OCI-LY7 (cell line): ENCODE data around the gene TGFBR2. TPM values are rescaled to one million over a fixed set of nuclear protein-coding genes. Genes with fewer than 3 reads are reported as not detected.

Source experiments
- BruUV-seq: library from RNA; stranded (reverse); fragments of 400-500 nt; replicated peaks from 2 replicates; lab custom pipeline; 2021; lab: Mats Ljungman, UMichigan
- CTCF ChIA-PET: fragments of 300-600 bp; sonication (Branson Sonifier 250); formaldehyde crosslinking; loops from one replicate; lab custom pipeline; 2022; ENCODE audit warnings: antibody characterized with exemption; ENCODE audit not compliant: unreplicated experiment; lab: Charles Lee
- POLR2A ChIA-PET: fragments of 300-600 bp; sonication (Branson Sonifier 250); formaldehyde crosslinking; loops from one replicate; lab custom pipeline; 2022; ENCODE audit warnings: antibody characterized with exemption; lab: Charles Lee
- DNase-seq: peaks from one replicate; pipeline ENCODE4 v3.0.0-alpha.2; 2015; ENCODE audit warnings: low spot score
- H2AFZ ChIP-seq: fragments of 200-600 bp; sonication (generic), shearing (Covaris generic); 2 replicates; pipeline ENCODE4 v1.6.1; 2014; ENCODE audit warnings: mild to moderate bottlenecking, antibody characterized with exemption, low read length, moderate library complexity
- H3K27ac ChIP-seq: fragments of 200-600 bp; sonication (generic); 2 replicates; pipeline ENCODE4 v1.5.1; 2014; ENCODE audit warnings: mixed run types, low read depth, mild to moderate bottlenecking, moderate library complexity, low read length, inconsistent platforms; ENCODE audit not compliant: poor library complexity, severe bottlenecking
- H3K36me3 ChIP-seq: fragments of 200-600 bp; sonication (generic); 2 replicates; pipeline ENCODE4 v1.6.1; 2014; ENCODE audit warnings: mild to moderate bottlenecking, antibody characterized with exemption, low read length, moderate library complexity, mixed read lengths; ENCODE audit not compliant: insufficient read depth
- H3K4me1 ChIP-seq: fragments of 200-600 bp; sonication (generic); 2 replicates; pipeline ENCODE4 v1.5.1; 2014; ENCODE audit warnings: mild to moderate bottlenecking, low read length; ENCODE audit not compliant: insufficient read depth, poor library complexity, severe bottlenecking
- H3K4me2 ChIP-seq: fragments of 200-600 bp; sonication (generic); 2 replicates; pipeline ENCODE4 v1.6.1; 2014; ENCODE audit warnings: mild to moderate bottlenecking, low read length
- H3K4me3 ChIP-seq: fragments of 200-600 bp; sonication (generic); 2 replicates; pipeline ENCODE4 v1.5.1; 2014; ENCODE audit warnings: mild to moderate bottlenecking, low read depth, low read length; ENCODE audit not compliant: poor library complexity, severe bottlenecking
- H3K79me2 ChIP-seq: fragments of 200-600 bp; sonication (generic); 2 replicates; pipeline ENCODE4 v1.6.1; 2016; ENCODE audit warnings: low read depth, mild to moderate bottlenecking, low read length, moderate library complexity, mixed read lengths; ENCODE audit not compliant: insufficient read depth
- H3K9me2 ChIP-seq: fragments of 200-600 bp; sonication (generic); 2 replicates; pipeline ENCODE4 v1.6.1; 2016; ENCODE audit warnings: mild to moderate bottlenecking, low read length, mixed read lengths; ENCODE audit not compliant: insufficient read depth
- H3K9me3 ChIP-seq: fragments of 200-600 bp; sonication (generic); 2 replicates; pipeline ENCODE4 v1.6.1; 2014; ENCODE audit warnings: mild to moderate bottlenecking, mixed run types, low read length, mixed read lengths
- H4K20me1 ChIP-seq: fragments of 200-600 bp; sonication (generic); 2 replicates; pipeline ENCODE4 v1.6.1; 2014; ENCODE audit warnings: mild to moderate bottlenecking, antibody characterized with exemption, low read length, moderate library complexity, mixed read lengths; ENCODE audit not compliant: insufficient read depth
- EZH2phosphoT487 ChIP-seq: fragments of 200-600 bp; sonication (generic); IDR thresholded peaks from 2 replicates; pipeline ENCODE4 v1.6.1; 2018; ENCODE audit warnings: low read depth, borderline replicate concordance, mild to moderate bottlenecking, mixed run types, antibody characterized with exemption, low read length, moderate library complexity, mixed read lengths
- intact Hi-C: fragments of 100-400 bp; cut with micrococcal nuclease; formaldehyde crosslinking; loops from one replicate; pipeline ENCODE4 v1.10.0; 2022; ENCODE audit not compliant: unreplicated experiment
- total RNA-seq, 2 experiments: library from RNA; depleted of rRNA in 1 of 2; stranded (reverse); fragments of >200 nt in 1 of 2; shearing (Covaris generic) in 1 of 2; gene quantifications; 2 replicates each; pipeline ENCODE4 v1.2.3, GENCODE V29; 2014 to 2022
- TF ChIP-seq, protein P1 (sequence below): fragments of 200-600 bp; sonication (generic); conservative IDR thresholded peaks from 2 replicates; pipeline ENCODE4 v1.5.1; 2014; ENCODE audit warnings: mild to moderate bottlenecking, antibody characterized with exemption, low read length, moderate library complexity, mixed read lengths

TGFBR2 gene
- total RNA-seq, 2 experiments from 2014 or later: 25.2 to 28.1 TPM

DNA sequence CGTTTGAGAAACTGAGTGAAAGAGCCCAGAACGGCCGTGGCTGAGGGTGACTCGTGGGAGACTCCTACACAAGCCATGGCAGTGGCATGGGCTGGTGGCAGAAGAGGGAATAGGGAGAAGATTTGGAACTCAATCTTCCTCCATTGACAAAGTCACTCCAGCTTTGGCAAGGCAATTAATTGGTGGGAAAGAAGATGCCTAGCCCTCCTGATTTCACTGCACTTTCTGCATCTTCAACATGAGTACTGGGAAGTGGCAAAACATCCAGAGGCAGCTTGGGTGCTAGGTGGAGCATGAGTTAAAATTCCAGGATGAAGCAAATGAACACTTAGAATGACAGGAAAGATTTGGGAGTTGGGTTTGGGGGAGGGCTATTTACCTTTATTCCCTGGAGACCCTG lies 1.4 kb upstream of the TGFBR2 start:
- H4K20me1 ChIP-seq: no peaks in the 10 kb centered on the region
- peaks cover 65% of the 10 kb centered on the region for H3K4me1 ChIP-seq
- H3K4me2 ChIP-seq: peak overlapping the region; percentile 76
- intact Hi-C loops: loop anchor here (5.0 to 10.0 kb wide), 4 partner anchors 620 to 1830 kb away; partner anchors contain the start of gene STT3B
- H3K27ac ChIP-seq: peak overlapping the region; percentile 93
- CTCF ChIA-PET: no interaction called here
- no TSS peak for BruUV-seq
- no peaks in the 10 kb centered on the region for H3K36me3 ChIP-seq
- no peak for TF ChIP-seq EZH2phosphoT487
- TF ChIP-seq, protein P1, sequence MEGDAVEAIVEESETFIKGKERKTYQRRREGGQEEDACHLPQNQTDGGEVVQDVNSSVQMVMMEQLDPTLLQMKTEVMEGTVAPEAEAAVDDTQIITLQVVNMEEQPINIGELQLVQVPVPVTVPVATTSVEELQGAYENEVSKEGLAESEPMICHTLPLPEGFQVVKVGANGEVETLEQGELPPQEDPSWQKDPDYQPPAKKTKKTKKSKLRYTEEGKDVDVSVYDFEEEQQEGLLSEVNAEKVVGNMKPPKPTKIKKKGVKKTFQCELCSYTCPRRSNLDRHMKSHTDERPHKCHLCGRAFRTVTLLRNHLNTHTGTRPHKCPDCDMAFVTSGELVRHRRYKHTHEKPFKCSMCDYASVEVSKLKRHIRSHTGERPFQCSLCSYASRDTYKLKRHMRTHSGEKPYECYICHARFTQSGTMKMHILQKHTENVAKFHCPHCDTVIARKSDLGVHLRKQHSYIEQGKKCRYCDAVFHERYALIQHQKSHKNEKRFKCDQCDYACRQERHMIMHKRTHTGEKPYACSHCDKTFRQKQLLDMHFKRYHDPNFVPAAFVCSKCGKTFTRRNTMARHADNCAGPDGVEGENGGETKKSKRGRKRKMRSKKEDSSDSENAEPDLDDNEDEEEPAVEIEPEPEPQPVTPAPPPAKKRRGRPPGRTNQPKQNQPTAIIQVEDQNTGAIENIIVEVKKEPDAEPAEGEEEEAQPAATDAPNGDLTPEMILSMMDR: no peak
- peaks cover 29% of the 10 kb centered on the region for H3K79me2 ChIP-seq
- no peak for DNase-seq
- POLR2A ChIA-PET: interaction anchor here (0.5 to 1.5 kb wide), 8 partner anchors 8 to 620 kb away, joined by 3 to 12 read pairs (median 4); no protein-coding TSS in a partner anchor
- H3K9me3 ChIP-seq: no peaks in the 10 kb centered on the region
- peak overlapping the region; percentile 87; the same call in 1 of the 2 replicates for H2AFZ ChIP-seq
- H3K4me3 ChIP-seq: peak overlapping the region; percentile 94
- no peaks in the 10 kb centered on the region for H3K9me2 ChIP-seq

DNA sequence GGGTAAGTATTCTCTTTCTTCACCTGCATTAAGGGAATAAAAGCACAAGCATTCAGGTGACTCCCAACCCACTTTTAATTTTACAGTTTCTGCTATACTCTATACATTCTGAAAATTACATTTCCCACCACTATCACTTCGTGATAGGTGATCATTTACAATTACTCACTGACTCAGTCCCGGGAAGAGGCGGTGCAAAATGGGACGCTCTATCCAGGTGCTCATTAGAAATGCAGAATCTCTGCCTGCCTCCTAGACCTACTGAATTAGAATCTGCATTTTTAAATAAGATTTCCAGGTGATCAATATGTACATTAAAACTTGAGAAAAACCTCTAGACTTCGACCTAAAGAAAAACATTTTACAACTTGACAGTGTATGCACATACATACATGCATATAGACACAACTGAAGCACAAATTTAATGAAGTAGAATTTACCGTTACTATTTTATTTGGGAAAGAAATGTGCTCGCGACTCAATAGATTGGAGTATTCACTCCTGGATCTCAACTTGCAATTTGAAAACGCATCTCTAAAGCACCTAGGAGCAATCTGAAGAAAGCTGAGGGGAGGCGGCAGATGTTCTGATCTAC lies 598 bp upstream of the TGFBR2 start:
- Histone ChIP-seq H3K36me3 (no peaks in the 10 kb centered on the region), H2AFZ (peak overlapping the region; percentile 67; the same call in 1 of the 2 replicates), H3K27ac (peak overlapping the region; percentile 93), H4K20me1 (no peaks in the 10 kb centered on the region), H3K4me2 (peak overlapping the region; percentile 76), H3K4me1 (peaks cover 68% of the 10 kb centered on the region), H3K79me2 (peaks cover 36% of the 10 kb centered on the region), H3K4me3 (peak overlapping the region; percentile 94), H3K9me3 (no peaks in the 10 kb centered on the region), H3K9me2 (no peaks in the 10 kb centered on the region)
- TSS peak; percentile 71 for BruUV-seq
- no peak for TF ChIP-seq EZH2phosphoT487
- TF ChIP-seq, protein P1: no peak
- CTCF ChIA-PET: interaction anchor here (1.0 to 2.3 kb wide), 2 partner anchors 32 to 38 kb away, joined by 3 to 5 read pairs; no protein-coding TSS in a partner anchor
- intact Hi-C loops: loop anchor here (1.0 to 10.0 kb wide), 7 partner anchors 23 to 1829 kb away; partner anchors contain the start of gene STT3B
- no peak for DNase-seq
- POLR2A ChIA-PET: interaction anchor here (0.7 to 4.2 kb wide), 13 partner anchors 12 to 1363 kb away, joined by 3 to 57 read pairs (median 4); no protein-coding TSS in a partner anchor
